Pancreas (tissue), 10 donors: ENCODE results near the gene PRDM13. TPM values are rescaled to one million over a fixed set of nuclear protein-coding genes. Genes with fewer than 3 reads are reported as not detected.

Experiments used
- ATAC-seq, 4 donors: fragments of 200-7000 bp; cut with Tn5 transposase; one replicate each; pipeline versions ENCODE4 v1.8.0 to v1.9.1; 2020; ENCODE audit warnings: mild to moderate bottlenecking in 4 of 4, moderate library complexity in 4 of 4
- DNase-seq, 6 donors: peaks; one replicate each; pipeline ENCODE4 v3.0.0-alpha.2; 2020
- FAIRE-seq: peaks from 2 replicates; lab custom pipeline; 2012; peaks lifted over from hg19 to GRCh38; lab: Jason Lieb, UNC
- H3K27ac ChIP-seq, 4 donors: fragments of 200-600 bp; sonication (generic); 1 replicate in 3 of 4; 2 replicates in 1 of 4; pipeline versions ENCODE4 v1.5.0 to v1.8.0; 2020
- H3K27me3 ChIP-seq, 4 donors: fragments of 200-600 bp; one replicate each; pipeline ENCODE4 v1.8.0; 2021
- H3K36me3 ChIP-seq, 3 donors: fragments of 200-600 bp; sonication (generic) in 1 of 3; one replicate each; pipeline versions ENCODE4 v1.5.0 to v1.8.0; 2020 to 2021
- H3K4me1 ChIP-seq, 3 donors: fragments of 200-600 bp; one replicate each; pipeline ENCODE4 v1.8.0; 2021
- H3K4me3 ChIP-seq, 4 donors: fragments of 200-600 bp; sonication (generic) in 2 of 4; one replicate each; pipeline versions ENCODE4 v1.5.0 to v1.8.0; 2020 to 2021
- H3K9me3 ChIP-seq, 4 donors: fragments of 200-600 bp; one replicate each; pipeline ENCODE4 v1.8.0; 2021
- CTCF ChIP-seq, 4 donors: fragments of 200-600 bp; sonication (generic) in 3 of 4; IDR thresholded peaks; one replicate each; pipeline versions ENCODE4 v1.5.0 to v1.8.0; 2021; ENCODE audit warnings: antibody characterized with exemption in 4 of 4
- WGBS, 2 donors: extraction: QIAGEN DNeasy Blood & Tissue Kit; methylation state at CpG; one replicate each; pipeline ENCODE4 v1.1.7; 2013; 5-methylcytosine and 5-hydroxymethylcytosine counted together
- intact Hi-C, 3 donors: fragments of 100-400 bp; cut with DNase I; formaldehyde crosslinking; loops; one replicate each; pipeline versions ENCODE4 v1.11.1 to v1.14.2; 2022
- polyA plus RNA-seq, 2 donors: library from polyadenylated mRNA; stranded (reverse); fragments of 200-250 nt; gene quantifications; one replicate each; pipeline ENCODE4 v1.2.3, GENCODE V29; 2013
- total RNA-seq, 6 donors: library from RNA; stranded (reverse); fragmentation: NEBNext Ultra II Directional in 4 of 6; extraction: Animal tissue kit (Norgen Biotek cat#: 25700) in 4 of 6; gene quantifications; one replicate each; pipeline versions ENCODE4 v1.2.1 to v1.2.4, GENCODE V29; 2021 to 2023
- donor health status: healthy with polysubstance abuse.
- donor health status: DM: no; HTN: no; CAD: no; lungs with moderate emphysema.
- donor health status: DM: no; HTN: no; CAD: no.
- donor health status: control.
- donor health status: control.
- donor health status: Bipolar disorder and iron deficiency.
- donor health status: DM: yes; HTN: yes; CAD: no.
- donor health status: DM: no; HTN: no; CAD: no.
- donor health status: DM: no; HTN: no; CAD: no.
- donor health status: DM: yes; HTN: yes; CAD: no.

Gene PRDM13
- under 1 TPM in 1 of 6 donors, not detected in 5; 0.03 TPM for total RNA-seq
- polyA plus RNA-seq, result not detected

GRCh38 chr6:99606656-99607415 lies at the start of gene PRDM13:
PRDM13 (plus strand) TSS chr6:99606833; CDS start chr6:99607035, 202 bp downstream.
- no peaks in the 10 kb centered on the region for H3K36me3 ChIP-seq
- ATAC-seq (no peak), FAIRE-seq (no peak), DNase-seq (peak in 2 of 6 donors; percentile 43 to 45)
- H3K27me3 ChIP-seq, result peaks cover 20 to 82% (median 47%) of the 10 kb centered on the region in 4 donors
- TF ChIP-seq CTCF (IDR thresholded peaks at IDR 0.05), result no peak
- intact Hi-C loops, result no loop called here
- H3K9me3 ChIP-seq, result no peaks in the 10 kb centered on the region
- no peak within 1 kb of the TSS for H3K27ac ChIP-seq
- no peak within 1 kb of the TSS for H3K4me3 ChIP-seq
- WGBS, 2 donors, result 5 to 6% methylated on average over 54 of the region's 54 CpGs
- peaks cover 5 to 17% (median 10%) of the 10 kb centered on the region in 3 donors for H3K4me1 ChIP-seq

GRCh38 chr6:99559057-99559456 lies 47.6 kb upstream of the PRDM13 start:
- intact Hi-C loops, result no loop called here
- no peaks in the 10 kb centered on the region for H3K9me3 ChIP-seq
- DNase-seq, result no peak

GRCh38 chr6:99560668-99561067 lies 46.0 kb upstream of the PRDM13 start:
- Histone ChIP-seq H3K4me3 (no peak overlapping the region), H3K4me1 (peaks cover 12 to 19% (median 16%) of the 10 kb centered on the region in 3 donors), H3K36me3 (peaks cover 0 to 13% (median 0%) of the 10 kb centered on the region in 3 donors), H3K27me3 (no peaks in the 10 kb centered on the region), H3K27ac (no peak overlapping the region), H3K9me3 (no peaks in the 10 kb centered on the region)
- TF ChIP-seq CTCF (IDR thresholded peaks at IDR 0.05), result no peak
- intact Hi-C loops, result no loop called here
- no peak for ATAC-seq
- no peak for DNase-seq
- WGBS, 2 donors, result 95 to 96% methylated on average over 4 of the region's 4 CpGs
- no peak for FAIRE-seq

More at GRCh38 chr6:99559057-99559456, 47.6 kb upstream of the PRDM13 start:
- no peak overlapping the region for H3K4me3 ChIP-seq
- H3K36me3 ChIP-seq, result peaks cover 0 to 20% (median 0%) of the 10 kb centered on the region in 3 donors
- peak; percentile 39 for FAIRE-seq
- no peak for TF ChIP-seq CTCF (IDR thresholded peaks at IDR 0.05)
- ATAC-seq, result no peak
- no peak overlapping the region for H3K27ac ChIP-seq
- peaks cover 10 to 12% (median 12%) of the 10 kb centered on the region in 3 donors for H3K4me1 ChIP-seq
- H3K27me3 ChIP-seq, result no peaks in the 10 kb centered on the region
- 89 to 94% methylated on average over 2 of the region's 2 CpGs for WGBS, 2 donors

- DNase-seq, result no peak
- intact Hi-C loops, result no loop called here
- no peak for TF ChIP-seq CTCF (IDR thresholded peaks at IDR 0.05)
- ATAC-seq, result peak in 1 of 4 donors; percentile 31
- H3K4me1 ChIP-seq, result peaks cover 12 to 32% (median 31%) of the 10 kb centered on the region in 3 donors
- H3K27me3 ChIP-seq, result no peaks in the 10 kb centered on the region
- no peaks in the 10 kb centered on the region for H3K9me3 ChIP-seq
- no peak overlapping the region for H3K4me3 ChIP-seq
- WGBS, 2 donors, result 15 to 16% methylated on average over 4 of the region's 4 CpGs
- H3K27ac ChIP-seq, result peak overlapping the region in 1 of 4 donors; percentile 14
- no peak for FAIRE-seq
- H3K36me3 ChIP-seq, result peaks cover 0 to 6% (median 0%) of the 10 kb centered on the region in 3 donors
Measured at GRCh38 chr6:99563056-99563723, 43.4 kb upstream of the PRDM13 start.
